Measurements from ENCODE around the gene ZBTB20.

DNA sequence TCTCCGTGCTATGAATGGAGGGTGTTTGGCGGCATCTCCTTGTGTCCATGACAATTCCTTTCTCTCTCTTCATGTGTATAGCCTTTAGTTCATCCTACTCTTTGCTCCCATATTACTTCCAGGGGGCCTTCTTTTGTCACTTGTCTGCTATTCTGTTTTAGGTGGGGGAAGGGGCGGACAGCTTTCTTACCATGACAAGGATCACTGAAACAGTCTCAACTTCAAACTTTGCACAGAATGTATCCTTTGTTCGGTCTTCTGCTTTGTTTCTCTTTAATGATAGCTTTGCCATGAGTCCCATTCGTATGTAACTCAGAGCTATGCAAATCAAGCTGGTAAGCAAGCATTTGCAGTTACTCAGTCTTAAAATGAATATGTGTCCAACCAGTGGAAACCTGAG, 559.1 kb downstream of the ZBTB20 start:
- TF ChIP-seq POLR2A (IDR thresholded peaks at IDR 0.05), result no peak
- TF ChIP-seq, protein P1, sequence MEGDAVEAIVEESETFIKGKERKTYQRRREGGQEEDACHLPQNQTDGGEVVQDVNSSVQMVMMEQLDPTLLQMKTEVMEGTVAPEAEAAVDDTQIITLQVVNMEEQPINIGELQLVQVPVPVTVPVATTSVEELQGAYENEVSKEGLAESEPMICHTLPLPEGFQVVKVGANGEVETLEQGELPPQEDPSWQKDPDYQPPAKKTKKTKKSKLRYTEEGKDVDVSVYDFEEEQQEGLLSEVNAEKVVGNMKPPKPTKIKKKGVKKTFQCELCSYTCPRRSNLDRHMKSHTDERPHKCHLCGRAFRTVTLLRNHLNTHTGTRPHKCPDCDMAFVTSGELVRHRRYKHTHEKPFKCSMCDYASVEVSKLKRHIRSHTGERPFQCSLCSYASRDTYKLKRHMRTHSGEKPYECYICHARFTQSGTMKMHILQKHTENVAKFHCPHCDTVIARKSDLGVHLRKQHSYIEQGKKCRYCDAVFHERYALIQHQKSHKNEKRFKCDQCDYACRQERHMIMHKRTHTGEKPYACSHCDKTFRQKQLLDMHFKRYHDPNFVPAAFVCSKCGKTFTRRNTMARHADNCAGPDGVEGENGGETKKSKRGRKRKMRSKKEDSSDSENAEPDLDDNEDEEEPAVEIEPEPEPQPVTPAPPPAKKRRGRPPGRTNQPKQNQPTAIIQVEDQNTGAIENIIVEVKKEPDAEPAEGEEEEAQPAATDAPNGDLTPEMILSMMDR (IDR thresholded peaks at IDR 0.05 in 8 of 11, conservative IDR thresholded peaks at IDR 0.05 in 3 of 11), result no peak

All from spleen (tissue), 7 donors.